ENCODE data around the gene RTN4RL2.

The RTN4RL2 gene

GRCh38 chr11:57434640-57435546 lies 25.4 kb upstream of the RTN4RL2 start:
- H3K9me3 ChIP-seq (ENCODE audit: severe bottlenecking), result no peaks in the 10 kb centered on the region
- TF ChIP-seq CTCF (IDR thresholded peaks at IDR 0.05; ENCODE audit: low read depth, low read length), result no peak
- no peaks in the 10 kb centered on the region for H3K36me3 ChIP-seq
- peak overlapping the region; percentile 62 for H3K27ac ChIP-seq
- H3K27me3 ChIP-seq (ENCODE audit: insufficient read depth, low read depth, severe bottlenecking), result no peaks in the 10 kb centered on the region
- H3K4me3 ChIP-seq (ENCODE audit: low read depth, low read length), result no peak overlapping the region
- no peak for DNase-seq

- Histone ChIP-seq H3K27ac (no peak overlapping the region), H3K36me3 (no peaks in the 10 kb centered on the region), H3K27me3 (ENCODE audit: insufficient read depth, low read depth, severe bottlenecking) (no peaks in the 10 kb centered on the region), H3K4me3 (ENCODE audit: low read depth, low read length) (no peak overlapping the region), H3K9me3 (ENCODE audit: severe bottlenecking) (no peaks in the 10 kb centered on the region)
- TF ChIP-seq CTCF (IDR thresholded peaks at IDR 0.05; ENCODE audit: low read depth, low read length), result no peak
- no peak for DNase-seq
Measured at GRCh38 chr11:57436031-57436430, 24.3 kb upstream of the RTN4RL2 start.

- Histone ChIP-seq H3K9me3 (ENCODE audit: severe bottlenecking) (no peaks in the 10 kb centered on the region), H3K27me3 (ENCODE audit: insufficient read depth, low read depth, severe bottlenecking) (no peaks in the 10 kb centered on the region), H3K4me3 (ENCODE audit: low read depth, low read length) (no peak overlapping the region), H3K27ac (no peak overlapping the region), H3K36me3 (no peaks in the 10 kb centered on the region)
- TF ChIP-seq CTCF (IDR thresholded peaks at IDR 0.05; ENCODE audit: low read depth, low read length), result no peak
- no peak for DNase-seq
Measured at GRCh38 chr11:57438345-57439285, 21.7 kb upstream of the RTN4RL2 start.

GRCh38 chr11:57439786-57440185 lies 20.5 kb upstream of the RTN4RL2 start:
- Histone ChIP-seq H3K36me3 (no peaks in the 10 kb centered on the region), H3K27ac (no peak overlapping the region), H3K4me3 (ENCODE audit: low read depth, low read length) (no peak overlapping the region), H3K9me3 (ENCODE audit: severe bottlenecking) (no peaks in the 10 kb centered on the region), H3K27me3 (ENCODE audit: insufficient read depth, low read depth, severe bottlenecking) (no peaks in the 10 kb centered on the region)
- no peak for DNase-seq
- no peak for TF ChIP-seq CTCF (IDR thresholded peaks at IDR 0.05; ENCODE audit: low read depth, low read length)

- DNase-seq, result no peak
Measured at GRCh38 chr11:57440744-57441414, 19.4 kb upstream of the RTN4RL2 start.

More at GRCh38 chr11:57440744-57441414, 19.4 kb upstream of the RTN4RL2 start:
- Histone ChIP-seq H3K36me3 (no peaks in the 10 kb centered on the region), H3K4me3 (ENCODE audit: low read depth, low read length) (no peak overlapping the region), H3K27me3 (ENCODE audit: insufficient read depth, low read depth, severe bottlenecking) (no peaks in the 10 kb centered on the region), H3K9me3 (ENCODE audit: severe bottlenecking) (no peaks in the 10 kb centered on the region), H3K27ac (no peak overlapping the region)
- TF ChIP-seq CTCF (IDR thresholded peaks at IDR 0.05; ENCODE audit: low read depth, low read length), result no peak
